HEK293 (cell line): ENCODE data around the gene SYNJ2.

Experiments
- CTCF ChIA-PET: fragments of 350-600 bp; formaldehyde crosslinking; extraction: SDS; loops from one replicate; lab custom pipeline; 2021; ENCODE audit warnings: antibody characterized with exemption; lab: Yijun Ruan, JAX
- POLR2A ChIA-PET: fragments of 300-600 bp; formaldehyde crosslinking; extraction: SDS; loops from one replicate; lab custom pipeline; 2020; ENCODE audit warnings: antibody characterized with exemption, inconsistent platforms; lab: Yijun Ruan, JAX
- H3K27ac ChIP-seq: fragments of 200-500 bp; sonication (Bioruptor generic); 2 replicates; pipeline ENCODE4 v1.5.1; 2014; ENCODE audit warnings: low read depth, low read length, control low read depth, inconsistent platforms; ENCODE audit errors: extremely low read depth
- H3K36me3 ChIP-seq, 2 experiments: fragments of 200-500 bp in 1 of 2; sonication (Bioruptor generic) in 1 of 2; 1 replicate in 1 of 2; 2 replicates in 1 of 2; pipeline ENCODE4 v1.5.1; 2014 to 2017; ENCODE audit warnings: inconsistent platforms in 2 of 2, low read length in 2 of 2; ENCODE audit not compliant: control insufficient read depth in 2 of 2, insufficient read depth in 1 of 2
- H3K4me1 ChIP-seq: fragments of 200-500 bp; sonication (Bioruptor generic); 2 replicates; pipeline ENCODE4 v1.5.1; 2014; ENCODE audit warnings: mild to moderate bottlenecking, low read length, inconsistent platforms; ENCODE audit not compliant: control insufficient read depth, insufficient read depth
- H3K4me3 ChIP-seq: 2 replicates; pipeline ENCODE4 v1.5.1; 2011; ENCODE audit warnings: low read depth, mild to moderate bottlenecking, control low read depth, low read length, moderate library complexity
- H3K9me3 ChIP-seq: fragments of 200-500 bp; sonication (Bioruptor generic); 2 replicates; pipeline ENCODE4 v1.5.1; 2014; ENCODE audit warnings: low read depth, low read length, inconsistent platforms; ENCODE audit not compliant: control insufficient read depth, insufficient read depth
- GLI2 ChIP-seq: fragments of 450-650 bp; formaldehyde crosslinking; IDR thresholded peaks from 2 replicates; pipeline ENCODE4; 2017; ENCODE audit warnings: missing biosample characterization, missing genetic modification characterization, low read depth, borderline replicate concordance
- GLIS2 ChIP-seq: fragments of 450-650 bp; formaldehyde crosslinking; IDR thresholded peaks from 2 replicates; pipeline ENCODE4 v1.5.1; 2016; ENCODE audit warnings: missing biosample characterization, missing genetic modification characterization
- HIC1 ChIP-seq: fragments of 450-650 bp; formaldehyde crosslinking; IDR thresholded peaks from 2 replicates; pipeline ENCODE4 v1.5.1; 2016; ENCODE audit warnings: missing biosample characterization, missing genetic modification characterization
- KLF7 ChIP-seq: fragments of 450-650 bp; formaldehyde crosslinking; IDR thresholded peaks from 2 replicates; pipeline ENCODE4 v1.5.1; 2016; ENCODE audit warnings: missing biosample characterization, missing genetic modification characterization, borderline replicate concordance
- RBAK ChIP-seq: fragments of 450-650 bp; formaldehyde crosslinking; IDR thresholded peaks from 2 replicates; pipeline ENCODE4 v1.5.1; 2016; ENCODE audit warnings: missing biosample characterization, missing genetic modification characterization
- SP7 ChIP-seq: fragments of 450-650 bp; formaldehyde crosslinking; IDR thresholded peaks from 2 replicates; pipeline ENCODE4 v1.5.1; 2016; ENCODE audit warnings: missing biosample characterization, missing genetic modification characterization
- ZBTB17 ChIP-seq: fragments of 450-650 bp; formaldehyde crosslinking; IDR thresholded peaks from 2 replicates; pipeline ENCODE4 v1.5.1; 2016; ENCODE audit warnings: missing biosample characterization, missing genetic modification characterization
- ZNF133 ChIP-seq: fragments of 450-650 bp; formaldehyde crosslinking; IDR thresholded peaks from 2 replicates; pipeline ENCODE4 v1.5.1; 2016; ENCODE audit warnings: missing biosample characterization, missing genetic modification characterization
- ZNF214 ChIP-seq: fragments of 450-650 bp; formaldehyde crosslinking; IDR thresholded peaks from 2 replicates; pipeline ENCODE4 v1.5.1; 2017; ENCODE audit warnings: missing biosample characterization, mild to moderate bottlenecking, missing genetic modification characterization, borderline replicate concordance
- ZNF239 ChIP-seq: fragments of 450-650 bp; formaldehyde crosslinking; IDR thresholded peaks from 2 replicates; pipeline ENCODE4 v1.5.1; 2016; ENCODE audit warnings: missing biosample characterization, missing genetic modification characterization
- ZNF354C ChIP-seq: fragments of 450-650 bp; formaldehyde crosslinking; IDR thresholded peaks from 2 replicates; pipeline ENCODE4 v1.5.1; 2016; ENCODE audit warnings: missing biosample characterization, missing genetic modification characterization, low read depth, borderline replicate concordance
- ZNF624 ChIP-seq: fragments of 450-650 bp; formaldehyde crosslinking; IDR thresholded peaks from 2 replicates; pipeline ENCODE4 v1.5.1; 2017; ENCODE audit warnings: missing biosample characterization, missing genetic modification characterization
- ZNF830 ChIP-seq: fragments of 450-650 bp; IDR thresholded peaks from 2 replicates; pipeline ENCODE4 v1.5.0; 2018; ENCODE audit warnings: missing biosample characterization, missing genetic modification characterization, low read depth, mild to moderate bottlenecking, moderate library complexity
- TF ChIP-seq, protein P1 (sequence below): fragments of 450-650 bp; formaldehyde crosslinking; IDR thresholded peaks from 2 replicates; pipeline ENCODE4 v1.5.1; 2016; ENCODE audit warnings: missing biosample characterization, missing genetic modification characterization
- TF ChIP-seq, protein P2 (sequence below): fragments of 450-650 bp; formaldehyde crosslinking; IDR thresholded peaks from 2 replicates; pipeline ENCODE4 v1.5.1; 2017; ENCODE audit warnings: missing biosample characterization, missing genetic modification characterization
- TF ChIP-seq, protein P3 (sequence below): fragments of 450-650 bp; formaldehyde crosslinking; conservative IDR thresholded peaks from 2 replicates; pipeline ENCODE4 v1.5.1; 2016; ENCODE audit warnings: low read depth, missing biosample characterization, missing genetic modification characterization

The SYNJ2 gene

GRCh38 chr6:157943964-157944283 is 37.7 kb upstream of the SYNJ2 start:
- Histone ChIP-seq H3K9me3 (no peaks in the 10 kb centered on the region), H3K27ac (no peak overlapping the region), H3K36me3 (peaks cover 6 to 65% of the 10 kb centered on the region in 2 experiments; a peak in 2 of 3 replicates), H3K4me3 (no peak overlapping the region), H3K4me1 (no peaks in the 10 kb centered on the region)
- CTCF ChIA-PET = no interaction called here
- TF ChIP-seq, protein P1, sequence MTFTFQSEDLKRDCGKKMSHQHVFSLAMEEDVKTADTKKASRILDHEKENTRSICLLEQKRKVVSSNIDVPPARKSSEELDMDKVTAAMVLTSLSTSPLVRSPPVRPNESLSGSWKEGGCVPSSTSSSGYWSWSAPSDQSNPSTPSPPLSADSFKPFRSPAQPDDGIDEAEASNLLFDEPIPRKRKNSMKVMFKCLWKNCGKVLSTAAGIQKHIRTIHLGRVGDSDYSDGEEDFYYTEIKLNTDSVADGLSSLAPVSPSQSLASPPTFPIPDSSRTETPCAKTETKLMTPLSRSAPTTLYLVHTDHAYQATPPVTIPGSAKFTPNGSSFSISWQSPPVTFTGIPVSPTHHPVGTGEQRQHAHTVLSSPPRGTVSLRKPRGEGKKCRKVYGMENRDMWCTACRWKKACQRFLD (tag by site-specific recombination) = no peak
- TF ChIP-seq ZBTB17 (tag by site-specific recombination) (no peak), GLI2 (tag by site-specific recombination) (no peak), GLIS2 (tag by site-specific recombination) (no peak), ZNF239 (no peak), HIC1 (tag by site-specific recombination) (no peak), ZNF830 (tag by site-specific recombination) (no peak), KLF7 (tag by site-specific recombination) (no peak), ZNF624 (tag by site-specific recombination) (no peak), ZNF354C (tag by site-specific recombination) (no peak), RBAK (tag by site-specific recombination) (no peak), ZNF214 (tag by site-specific recombination) (no peak), ZNF133 (tag by site-specific recombination) (no peak), SP7 (tag by site-specific recombination) (no peak)
- TF ChIP-seq, protein P2, sequence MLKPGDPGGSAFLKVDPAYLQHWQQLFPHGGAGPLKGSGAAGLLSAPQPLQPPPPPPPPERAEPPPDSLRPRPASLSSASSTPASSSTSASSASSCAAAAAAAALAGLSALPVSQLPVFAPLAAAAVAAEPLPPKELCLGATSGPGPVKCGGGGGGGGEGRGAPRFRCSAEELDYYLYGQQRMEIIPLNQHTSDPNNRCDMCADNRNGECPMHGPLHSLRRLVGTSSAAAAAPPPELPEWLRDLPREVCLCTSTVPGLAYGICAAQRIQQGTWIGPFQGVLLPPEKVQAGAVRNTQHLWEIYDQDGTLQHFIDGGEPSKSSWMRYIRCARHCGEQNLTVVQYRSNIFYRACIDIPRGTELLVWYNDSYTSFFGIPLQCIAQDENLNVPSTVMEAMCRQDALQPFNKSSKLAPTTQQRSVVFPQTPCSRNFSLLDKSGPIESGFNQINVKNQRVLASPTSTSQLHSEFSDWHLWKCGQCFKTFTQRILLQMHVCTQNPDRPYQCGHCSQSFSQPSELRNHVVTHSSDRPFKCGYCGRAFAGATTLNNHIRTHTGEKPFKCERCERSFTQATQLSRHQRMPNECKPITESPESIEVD (tag by site-specific recombination) = no peak
- TF ChIP-seq, protein P3, sequence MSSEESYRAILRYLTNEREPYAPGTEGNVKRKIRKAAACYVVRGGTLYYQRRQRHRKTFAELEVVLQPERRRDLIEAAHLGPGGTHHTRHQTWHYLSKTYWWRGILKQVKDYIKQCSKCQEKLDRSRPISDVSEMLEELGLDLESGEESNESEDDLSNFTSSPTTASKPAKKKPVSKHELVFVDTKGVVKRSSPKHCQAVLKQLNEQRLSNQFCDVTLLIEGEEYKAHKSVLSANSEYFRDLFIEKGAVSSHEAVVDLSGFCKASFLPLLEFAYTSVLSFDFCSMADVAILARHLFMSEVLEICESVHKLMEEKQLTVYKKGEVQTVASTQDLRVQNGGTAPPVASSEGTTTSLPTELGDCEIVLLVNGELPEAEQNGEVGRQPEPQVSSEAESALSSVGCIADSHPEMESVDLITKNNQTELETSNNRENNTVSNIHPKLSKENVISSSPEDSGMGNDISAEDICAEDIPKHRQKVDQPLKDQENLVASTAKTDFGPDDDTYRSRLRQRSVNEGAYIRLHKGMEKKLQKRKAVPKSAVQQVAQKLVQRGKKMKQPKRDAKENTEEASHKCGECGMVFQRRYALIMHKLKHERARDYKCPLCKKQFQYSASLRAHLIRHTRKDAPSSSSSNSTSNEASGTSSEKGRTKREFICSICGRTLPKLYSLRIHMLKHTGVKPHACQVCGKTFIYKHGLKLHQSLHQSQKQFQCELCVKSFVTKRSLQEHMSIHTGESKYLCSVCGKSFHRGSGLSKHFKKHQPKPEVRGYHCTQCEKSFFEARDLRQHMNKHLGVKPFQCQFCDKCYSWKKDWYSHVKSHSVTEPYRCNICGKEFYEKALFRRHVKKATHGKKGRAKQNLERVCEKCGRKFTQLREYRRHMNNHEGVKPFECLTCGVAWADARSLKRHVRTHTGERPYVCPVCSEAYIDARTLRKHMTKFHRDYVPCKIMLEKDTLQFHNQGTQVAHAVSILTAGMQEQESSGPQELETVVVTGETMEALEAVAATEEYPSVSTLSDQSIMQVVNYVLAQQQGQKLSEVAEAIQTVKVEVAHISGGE (tag by site-specific recombination) = no peak
- POLR2A ChIA-PET = no interaction called here
